ENCODE measurements around the gene PRKCSH.
"Not testable (repeated sequence)": the region's sequence is repeated elsewhere in the genome, so short reads cannot be mapped to it uniquely, and the experiment has no call there.

Gene PRKCSH

GRCh38 chr19:11435057-11435832 lies at the start of gene PRKCSH, which contains the start of gene ODAD3:
Gene PRKCSH, plus strand, starts transcription at chr19:11435635. Its CDS starts 483 bp downstream, at chr19:11436118.
Gene ODAD3, minus strand, starts transcription at chr19:11435121. Its CDS starts 105 bp downstream, at chr19:11435016.
- peak; percentile 99 for DNase-seq (ENCODE audit: low spot score)

- no peak for DNase-seq (ENCODE audit: low spot score)
Measured at GRCh38 chr19:11387162-11388034, 48.0 kb upstream of the PRKCSH start.

- no peak for DNase-seq (ENCODE audit: low spot score)
Measured at GRCh38 chr19:11390359-11390758, 45.1 kb upstream of the PRKCSH start.

GRCh38 chr19:11390933-11391680 lies 44.3 kb upstream of the PRKCSH start:
- DNase-seq (ENCODE audit: low spot score), result no peak

- DNase-seq (ENCODE audit: low spot score), result no peak
Measured at GRCh38 chr19:11397089-11397610, 38.3 kb upstream of the PRKCSH start.

- no peak for DNase-seq (ENCODE audit: low spot score)
Measured at GRCh38 chr19:11399667-11400066, 35.8 kb upstream of the PRKCSH start.

GRCh38 chr19:11400798-11401197 lies 34.6 kb upstream of the PRKCSH start:
- no peak for DNase-seq (ENCODE audit: low spot score)

- DNase-seq (ENCODE audit: low spot score), result no peak
Measured at GRCh38 chr19:11401808-11402543, 33.5 kb upstream of the PRKCSH start.

GRCh38 chr19:11404588-11405222 lies 30.7 kb upstream of the PRKCSH start:
- no peak for DNase-seq (ENCODE audit: low spot score)

- no peak for DNase-seq (ENCODE audit: low spot score)
Measured at GRCh38 chr19:11405846-11406643, 29.4 kb upstream of the PRKCSH start.

- DNase-seq (ENCODE audit: low spot score), result not testable (repeated sequence)
Measured at GRCh38 chr19:11406703-11407236, 28.7 kb upstream of the PRKCSH start.

- DNase-seq (ENCODE audit: low spot score), result no peak
Measured at GRCh38 chr19:11408591-11408990, 26.8 kb upstream of the PRKCSH start.

GRCh38 chr19:11410682-11411081 lies 24.8 kb upstream of the PRKCSH start:
- DNase-seq (ENCODE audit: low spot score), result no peak

- DNase-seq (ENCODE audit: low spot score), result no peak
Measured at GRCh38 chr19:11414544-11414943, 20.9 kb upstream of the PRKCSH start.

- DNase-seq (ENCODE audit: low spot score), result no peak
Measured at GRCh38 chr19:11416346-11417052, 18.9 kb upstream of the PRKCSH start.

- no peak for DNase-seq (ENCODE audit: low spot score)
Measured at GRCh38 chr19:11418094-11418548, 17.3 kb upstream of the PRKCSH start.

- peak; percentile 40 for DNase-seq (ENCODE audit: low spot score)
Measured at GRCh38 chr19:11418549-11419506, 16.6 kb upstream of the PRKCSH start, which contains the start of gene RGL3. Gene RGL3, minus strand, starts transcription at chr19:11419314. Its CDS starts 36 bp downstream, at chr19:11419278.

Measured in GM03348 (cell line).